K562 (cell line): ENCODE results near the gene GRIN2A. TPM values are rescaled to one million over a fixed set of nuclear protein-coding genes. Genes with fewer than 3 reads are reported as not detected.

Experiments used
- ATAC-seq: fragments of 200-7000 bp; cut with Tn5 transposase; 3 replicates; pipeline ENCODE4 v1.9.1; 2020; ENCODE audit warnings: moderate library complexity
- BruUV-seq: library from RNA; stranded (reverse); fragments of 400-500 nt; replicated peaks from 2 replicates; lab custom pipeline; 2021; lab: Mats Ljungman, UMichigan
- CTCF ChIA-PET: fragments of 300-600 bp; formaldehyde crosslinking; extraction: SDS; loops from one replicate; lab custom pipeline; 2021; ENCODE audit warnings: low intra/inter-chr PET ratio; lab: Yijun Ruan, JAX
- POLR2A ChIA-PET: fragments of 300-600, 350-650 bp; sonication (Branson Sonifier 250); formaldehyde crosslinking; extraction: SDS; loops from one replicate; lab custom pipeline; 2021; ENCODE audit warnings: antibody characterized with exemption, inconsistent platforms; lab: Yijun Ruan, JAX
- DNase-seq, 4 experiments: peaks; one replicate each; pipeline versions ENCODE4 v3.0.0 to v3.0.0-alpha.2; 2011 to 2018; ENCODE audit warnings: low spot score in 3 of 4, mixed read lengths in 3 of 4; ENCODE audit errors: extremely low read depth in 1 of 4
- FAIRE-seq: peaks from 2 replicates; lab custom pipeline; 2011; peaks lifted over from hg19 to GRCh38; lab: Jason Lieb, UNC
- H2AFZ ChIP-seq: 2 replicates; pipeline ENCODE4 v1.6.0; 2011; ENCODE audit warnings: low read depth, low read length, control low read depth, inconsistent platforms
- H3K27ac ChIP-seq: fragments of 200-600 bp; 3 replicates; pipeline ENCODE4 v1.8.0; 2011; ENCODE audit warnings: low read depth, mild to moderate bottlenecking, control low read depth, inconsistent platforms, low read length, moderate library complexity, mixed read lengths; ENCODE audit errors: extremely low read depth
- H3K27me3 ChIP-seq, 2 experiments: fragments of 300-600 bp in 1 of 2; 2 replicates in 1 of 2; 3 replicates in 1 of 2; pipeline versions ENCODE4 v1.6.0 to v1.8.0; 2011; ENCODE audit warnings: inconsistent platforms in 2 of 2, low read length in 2 of 2, mild to moderate bottlenecking in 1 of 2, mixed read lengths in 1 of 2, moderate library complexity in 1 of 2; ENCODE audit not compliant: control insufficient read depth in 2 of 2, insufficient read depth in 2 of 2
- H3K36me3 ChIP-seq: fragments of 300-600 bp; 3 replicates; pipeline ENCODE4 v1.8.0; 2011; ENCODE audit warnings: mild to moderate bottlenecking, low read length, inconsistent platforms; ENCODE audit not compliant: control insufficient read depth, insufficient read depth
- H3K4me1 ChIP-seq, 2 experiments: fragments of 200-600 bp in 1 of 2; replicated peaks in 1 of 2; 2 replicates in 1 of 2; 3 replicates in 1 of 2; pipeline versions ENCODE4 v1.5.1 to v1.8.0; 2011; ENCODE audit warnings: inconsistent platforms in 2 of 2, low read length in 2 of 2, mild to moderate bottlenecking in 1 of 2, mixed read lengths in 1 of 2, moderate library complexity in 1 of 2; ENCODE audit not compliant: control insufficient read depth in 2 of 2, insufficient read depth in 2 of 2
- H3K4me2 ChIP-seq: 2 replicates; pipeline ENCODE4 v1.6.1; 2011; ENCODE audit warnings: low read length, control low read depth, inconsistent platforms, mixed read lengths; ENCODE audit not compliant: insufficient read depth
- H3K4me3 ChIP-seq: fragments of 200-600 bp; sonication (generic), shearing (Covaris generic); 2 replicates; pipeline ENCODE4 v1.5.1; 2016; ENCODE audit warnings: control low read depth, inconsistent platforms
- H3K79me2 ChIP-seq: fragments of 200-600 bp; 3 replicates; pipeline ENCODE4 v1.8.0; 2011; ENCODE audit warnings: low read length, inconsistent platforms; ENCODE audit not compliant: control insufficient read depth, insufficient read depth
- H3K9ac ChIP-seq, 2 experiments: 2 replicates each; pipeline versions ENCODE4 v1.6.0 to v1.6.1; 2011; ENCODE audit warnings: low read depth in 2 of 2, low read length in 2 of 2, control low read depth in 1 of 2, inconsistent platforms in 1 of 2, mild to moderate bottlenecking in 1 of 2, mixed read lengths in 1 of 2; ENCODE audit not compliant: insufficient read depth in 1 of 2
- H3K9me1 ChIP-seq: one replicate; pipeline ENCODE4 v1.6.0; 2011; ENCODE audit warnings: inconsistent platforms, mild to moderate bottlenecking, low read length, moderate library complexity; ENCODE audit not compliant: control insufficient read depth, insufficient read depth
- H3K9me3 ChIP-seq: replicated peaks from 2 replicates; pipeline ENCODE4 v1.5.1; 2011; ENCODE audit warnings: low read depth, low read length, inconsistent platforms; ENCODE audit not compliant: control insufficient read depth, insufficient read depth
- H4K20me1 ChIP-seq: replicated peaks from 2 replicates; pipeline ENCODE4 v1.6.1; 2011; ENCODE audit warnings: low read length, inconsistent platforms, mixed read lengths; ENCODE audit not compliant: control insufficient read depth, insufficient read depth
- CBFA2T3 ChIP-seq: fragments of 450-650 bp; IDR thresholded peaks from 2 replicates; pipeline ENCODE4 v1.6.1; 2017
- LARP7 ChIP-seq: fragments of 450-650 bp; IDR thresholded peaks from 2 replicates; pipeline ENCODE4 v1.6.1; 2016
- MAFG ChIP-seq: fragments of 450-650 bp; conservative IDR thresholded peaks from 2 replicates; pipeline ENCODE4 v1.6.1; 2016; ENCODE audit warnings: missing genetic modification characterization, missing compliant biosample characterization
- NR1H2 ChIP-seq: sonication (generic); formaldehyde crosslinking; IDR thresholded peaks from 2 replicates; pipeline ENCODE4 v1.4.0; 2020; ENCODE audit warnings: mild to moderate bottlenecking, missing genetic modification reagents
- POU5F1 ChIP-seq: fragments of 150-350 bp; IDR thresholded peaks from 2 replicates; pipeline ENCODE4 v1.6.1; 2014; ENCODE audit warnings: borderline replicate concordance, low read length, low read depth, mild to moderate bottlenecking; ENCODE audit not compliant: partially characterized antibody
- SOX6 ChIP-seq: fragments of 450-650 bp; IDR thresholded peaks from 2 replicates; pipeline ENCODE4 v1.6.1; 2014; ENCODE audit warnings: mild to moderate bottlenecking
- SPI1 ChIP-seq: IDR thresholded peaks from 2 replicates; pipeline ENCODE4 v1.6.1; 2011; ENCODE audit warnings: low read depth, low read length, control low read depth, borderline replicate concordance
- ZBED1 ChIP-seq: IDR thresholded peaks from 2 replicates; pipeline ENCODE4 v1.6.1; 2014
- ZNF282 ChIP-seq: sonication (generic); formaldehyde crosslinking; IDR thresholded peaks from 2 replicates; pipeline ENCODE4 v1.8.1; 2023; ENCODE audit warnings: missing genetic modification reagents
- ZNF717 ChIP-seq: fragments of 250-450 bp; sonication (Bioruptor Pico); IDR thresholded peaks from 2 replicates; pipeline ENCODE4 v1.5.0; 2021
- WGBS: fragments of 100-300 bp; shearing (Covaris generic); methylation state at CpG from one replicate; pipeline ENCODE4 v1.1.6; 2016; ENCODE audit warnings: low coverage, mixed read lengths; ENCODE audit not compliant: insufficient coverage; ENCODE audit errors: missing lambda C conversion rate; 5-methylcytosine and 5-hydroxymethylcytosine counted together
- in situ Hi-C: fragments of 300-500 bp; cut with MboI; formaldehyde crosslinking; loops from 4 replicates; pipeline ENCODE4 v1.15.0; 2018; ENCODE audit warnings: inconsistent platforms, mixed read lengths
- intact Hi-C: fragments of 100-400 bp; cut with micrococcal nuclease; formaldehyde crosslinking; loops from 2 replicates; pipeline ENCODE4 v1.14.2; 2022
- polyA plus RNA-seq, 8 experiments: library from polyadenylated mRNA; depleted of rRNA in 4 of 8; stranded (reverse) in 5 of 8; unstranded in 3 of 8; fragments of >200 nt; fragmentation: Nextera tagmentation in 2 of 8; fragmentation: Illumina TruSeq in 1 of 8; extraction: Ambion mirVana in 2 of 8; extraction: Trizol in 1 of 8; gene quantifications; 2 replicates each; pipeline versions ENCODE4 v1.2.1 to v1.2.3, GENCODE V29; 2011 to 2014; ENCODE audit warnings: inconsistent platforms in 1 of 8, missing spikeins in 1 of 8
- total RNA-seq, 7 experiments: library from RNA; depleted of rRNA in 6 of 7; stranded (reverse); fragments of >200 nt in 6 of 7; fragmentation: Illumina TruSeq in 2 of 7; extraction: Trizol in 2 of 7; gene quantifications; 2 replicates each; pipeline versions ENCODE4 v1.2.1 to v1.2.3, GENCODE V29; 2011 to 2021; ENCODE audit warnings: low replicate concordance in 1 of 7
- TF ChIP-seq, protein P1 (sequence below), 3 experiments: fragments of 200-800 bp in 1 of 3; fragments of 250-450 bp in 1 of 3; fragments of 450-650 bp in 1 of 3; sonication (Bioruptor Pico) in 1 of 3; sonication (Bioruptor generic) in 1 of 3; formaldehyde crosslinking in 1 of 3; IDR thresholded peaks; 2 replicates each; pipeline versions ENCODE4 v1.6.1 to v1.8.0; 2016 to 2022; ENCODE audit warnings: mild to moderate bottlenecking in 2 of 3, missing genetic modification characterization in 2 of 3, missing compliant biosample characterization in 1 of 3, moderate library complexity in 1 of 3
- TF ChIP-seq, protein P2 (sequence below): sonication (generic); formaldehyde crosslinking; IDR thresholded peaks from 2 replicates; pipeline ENCODE4 v1.8.1; 2023; ENCODE audit warnings: mild to moderate bottlenecking, missing genetic modification reagents

Gene GRIN2A
- total and polyA plus RNA-seq, 9 of the 15 experiments (the other 6 are each of a cell fraction or from before 2014, with no cell fraction given): not detected

DNA sequence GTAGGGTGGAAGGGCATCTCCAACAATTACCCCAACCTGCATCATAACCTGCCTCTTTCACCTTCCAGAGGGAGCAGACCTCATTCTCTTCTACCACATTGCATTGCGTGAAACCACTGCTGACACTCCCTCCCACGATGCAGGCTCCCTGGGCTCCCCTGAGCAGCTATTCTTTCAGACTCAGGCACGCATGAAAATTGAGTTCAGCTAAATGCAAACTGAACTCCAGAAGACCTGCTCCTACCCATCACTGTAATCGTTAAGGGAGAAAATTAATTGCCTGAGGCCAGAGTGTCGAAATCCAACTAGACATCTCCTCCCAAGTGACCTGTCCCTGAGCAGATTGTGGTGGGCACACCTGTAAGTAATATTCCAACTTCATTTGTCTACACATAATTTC, 186.0 kb downstream of the GRIN2A start:
- H3K27me3 ChIP-seq: no peaks in the 10 kb centered on the region; a peak in 1 of 5 replicates
- no peaks in the 10 kb centered on the region for H3K9me1 ChIP-seq
- H3K4me2 ChIP-seq: no peak overlapping the region
- H3K4me1 ChIP-seq: no peaks in the 10 kb centered on the region
- no peaks in the 10 kb centered on the region for H3K79me2 ChIP-seq
- under 1% methylated on average over 5 of the region's 5 CpGs for WGBS
- ChIA-PET CTCF (no interaction called here), POLR2A (no interaction called here)
- H4K20me1 ChIP-seq: no peaks in the 10 kb centered on the region
- H3K27ac ChIP-seq: no peak overlapping the region
- no peaks in the 10 kb centered on the region for H3K36me3 ChIP-seq
- DNase-seq: no peak
- no peak overlapping the region for H2AFZ ChIP-seq
- H3K9ac ChIP-seq: no peak overlapping the region
- H3K9me3 ChIP-seq: no peaks in the 10 kb centered on the region
- no TSS peak for BruUV-seq
- no peak for TF ChIP-seq ZBED1
- no peak for TF ChIP-seq CBFA2T3
- no peak for TF ChIP-seq SOX6
- no peak for TF ChIP-seq POU5F1
- TF ChIP-seq LARP7: no peak
- TF ChIP-seq MAFG: no peak
- TF ChIP-seq SPI1: no peak
- TF ChIP-seq, protein P1, sequence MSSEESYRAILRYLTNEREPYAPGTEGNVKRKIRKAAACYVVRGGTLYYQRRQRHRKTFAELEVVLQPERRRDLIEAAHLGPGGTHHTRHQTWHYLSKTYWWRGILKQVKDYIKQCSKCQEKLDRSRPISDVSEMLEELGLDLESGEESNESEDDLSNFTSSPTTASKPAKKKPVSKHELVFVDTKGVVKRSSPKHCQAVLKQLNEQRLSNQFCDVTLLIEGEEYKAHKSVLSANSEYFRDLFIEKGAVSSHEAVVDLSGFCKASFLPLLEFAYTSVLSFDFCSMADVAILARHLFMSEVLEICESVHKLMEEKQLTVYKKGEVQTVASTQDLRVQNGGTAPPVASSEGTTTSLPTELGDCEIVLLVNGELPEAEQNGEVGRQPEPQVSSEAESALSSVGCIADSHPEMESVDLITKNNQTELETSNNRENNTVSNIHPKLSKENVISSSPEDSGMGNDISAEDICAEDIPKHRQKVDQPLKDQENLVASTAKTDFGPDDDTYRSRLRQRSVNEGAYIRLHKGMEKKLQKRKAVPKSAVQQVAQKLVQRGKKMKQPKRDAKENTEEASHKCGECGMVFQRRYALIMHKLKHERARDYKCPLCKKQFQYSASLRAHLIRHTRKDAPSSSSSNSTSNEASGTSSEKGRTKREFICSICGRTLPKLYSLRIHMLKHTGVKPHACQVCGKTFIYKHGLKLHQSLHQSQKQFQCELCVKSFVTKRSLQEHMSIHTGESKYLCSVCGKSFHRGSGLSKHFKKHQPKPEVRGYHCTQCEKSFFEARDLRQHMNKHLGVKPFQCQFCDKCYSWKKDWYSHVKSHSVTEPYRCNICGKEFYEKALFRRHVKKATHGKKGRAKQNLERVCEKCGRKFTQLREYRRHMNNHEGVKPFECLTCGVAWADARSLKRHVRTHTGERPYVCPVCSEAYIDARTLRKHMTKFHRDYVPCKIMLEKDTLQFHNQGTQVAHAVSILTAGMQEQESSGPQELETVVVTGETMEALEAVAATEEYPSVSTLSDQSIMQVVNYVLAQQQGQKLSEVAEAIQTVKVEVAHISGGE (CRISPR knock-in tag; IDR thresholded peaks at IDR 0.05): no peak
- TF ChIP-seq, protein P2, sequence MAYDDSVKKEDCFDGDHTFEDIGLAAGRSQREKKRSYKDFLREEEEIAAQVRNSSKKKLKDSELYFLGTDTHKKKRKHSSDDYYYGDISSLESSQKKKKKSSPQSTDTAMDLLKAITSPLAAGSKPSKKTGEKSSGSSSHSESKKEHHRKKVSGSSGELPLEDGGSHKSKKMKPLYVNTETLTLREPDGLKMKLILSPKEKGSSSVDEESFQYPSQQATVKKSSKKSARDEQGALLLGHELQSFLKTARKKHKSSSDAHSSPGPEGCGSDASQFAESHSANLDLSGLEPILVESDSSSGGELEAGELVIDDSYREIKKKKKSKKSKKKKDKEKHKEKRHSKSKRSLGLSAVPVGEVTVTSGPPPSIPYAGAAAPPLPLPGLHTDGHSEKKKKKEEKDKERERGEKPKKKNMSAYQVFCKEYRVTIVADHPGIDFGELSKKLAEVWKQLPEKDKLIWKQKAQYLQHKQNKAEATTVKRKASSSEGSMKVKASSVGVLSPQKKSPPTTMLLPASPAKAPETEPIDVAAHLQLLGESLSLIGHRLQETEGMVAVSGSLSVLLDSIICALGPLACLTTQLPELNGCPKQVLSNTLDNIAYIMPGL: no peak
- no peak for TF ChIP-seq NR1H2
- no peak for TF ChIP-seq ZNF282 (CRISPR knock-in tag)
- no peak for TF ChIP-seq ZNF717
- ATAC-seq: no peak
- H3K4me3 ChIP-seq: no peak overlapping the region
- no peak for FAIRE-seq
- intact Hi-C loops: no loop called here
- in situ Hi-C loops: no loop called here
